ENCODE data around the gene LSM4.

LSM4 gene

GRCh38 chr19:18310966-18311365 is 11.9 kb downstream of the LSM4 start:
- no CpG with 5 or more reads among the region's 13 CpGs for WGBS (ENCODE audit: extremely low coverage, insufficient coverage, insufficient read length)
- no peak overlapping the region for H3K18ac ChIP-seq (ENCODE audit: low read length)
- no peak overlapping the region for H3K27ac ChIP-seq (ENCODE audit: low read depth, low read length)
- no peak overlapping the region for H3K4ac ChIP-seq (ENCODE audit: low read depth, low read length)
- no peak overlapping the region for H4K8ac ChIP-seq (ENCODE audit: low read depth, low read length)
- no peaks in the 10 kb centered on the region for H3K79me1 ChIP-seq (ENCODE audit: low read length)
- H2AK5ac ChIP-seq (ENCODE audit: low read length) = no peak overlapping the region
- H3K36me3 ChIP-seq (ENCODE audit: control insufficient read depth in 1 of 2, insufficient read depth in 2 of 2, low read length in 2 of 2) = peaks cover 81 to 83% of the 10 kb centered on the region in 2 experiments
- no peak overlapping the region for H2BK12ac ChIP-seq (ENCODE audit: low read length)
- no peak overlapping the region for H4K12ac ChIP-seq (ENCODE audit: low read depth, low read length)
- no peaks in the 10 kb centered on the region for H3K79me2 ChIP-seq (ENCODE audit: control insufficient read depth, insufficient read depth, low read length, poor library complexity)
- H3K9me3 ChIP-seq (ENCODE audit: insufficient read depth, low read depth, low read length) = no peaks in the 10 kb centered on the region
- no peaks in the 10 kb centered on the region for H3K4me1 ChIP-seq (ENCODE audit: control insufficient read depth in 1 of 2, insufficient read depth in 2 of 2, low read length in 2 of 2)
- no peak overlapping the region for H3K4me2 ChIP-seq (ENCODE audit: low read length)
- no peak for DNase-seq
- no peak overlapping the region for H4K91ac ChIP-seq (ENCODE audit: low read depth, low read length)
- H3K27me3 ChIP-seq (ENCODE audit: insufficient read depth, low read length) = no peaks in the 10 kb centered on the region
- no peak overlapping the region for H3K4me3 ChIP-seq (ENCODE audit: low read depth, low read length)
- no peak overlapping the region for H3K9ac ChIP-seq (ENCODE audit: low read length)
- H2AFZ ChIP-seq (ENCODE audit: insufficient read depth, low read length, poor library complexity) = no peak overlapping the region
- no peak overlapping the region for H3K14ac ChIP-seq (ENCODE audit: low read length)
- no peak overlapping the region for H2BK5ac ChIP-seq (ENCODE audit: low read depth, low read length, poor library complexity)
- H2BK120ac ChIP-seq (ENCODE audit: insufficient read depth, low read length, poor library complexity) = no peak overlapping the region
- no peak overlapping the region for H3K23ac ChIP-seq (ENCODE audit: low read length)

- H3K14ac ChIP-seq (ENCODE audit: low read length) = no peak overlapping the region
- H4K12ac ChIP-seq (ENCODE audit: low read depth, low read length) = no peak overlapping the region
- no peak for DNase-seq
- H3K9me3 ChIP-seq (ENCODE audit: insufficient read depth, low read depth, low read length) = no peaks in the 10 kb centered on the region
- H3K27me3 ChIP-seq (ENCODE audit: insufficient read depth, low read length) = no peaks in the 10 kb centered on the region
- H2BK12ac ChIP-seq (ENCODE audit: low read length) = no peak overlapping the region
- peaks cover 2% of the 10 kb centered on the region for H3K79me1 ChIP-seq (ENCODE audit: low read length)
- H3K4me1 ChIP-seq (ENCODE audit: control insufficient read depth in 1 of 2, insufficient read depth in 2 of 2, low read length in 2 of 2) = peaks cover 2% of the 10 kb centered on the region in 2 experiments
- no peak overlapping the region for H3K9ac ChIP-seq (ENCODE audit: low read length)
- H3K27ac ChIP-seq (ENCODE audit: low read depth, low read length) = no peak overlapping the region
- no peak overlapping the region for H2AK5ac ChIP-seq (ENCODE audit: low read length)
- H2BK5ac ChIP-seq (ENCODE audit: low read depth, low read length, poor library complexity) = no peak overlapping the region
- no peak overlapping the region for H3K4ac ChIP-seq (ENCODE audit: low read depth, low read length)
- no peak overlapping the region for H2BK120ac ChIP-seq (ENCODE audit: insufficient read depth, low read length, poor library complexity)
- H3K23ac ChIP-seq (ENCODE audit: low read length) = no peak overlapping the region
- WGBS (ENCODE audit: extremely low coverage, insufficient coverage, insufficient read length) = no CpG with 5 or more reads among the region's 23 CpGs
- no peak overlapping the region for H4K91ac ChIP-seq (ENCODE audit: low read depth, low read length)
- H3K4me3 ChIP-seq (ENCODE audit: low read depth, low read length) = no peak overlapping the region
- peaks cover 79 to 80% of the 10 kb centered on the region in 2 experiments for H3K36me3 ChIP-seq (ENCODE audit: control insufficient read depth in 1 of 2, insufficient read depth in 2 of 2, low read length in 2 of 2)
- H3K4me2 ChIP-seq (ENCODE audit: low read length) = no peak overlapping the region
- no peak overlapping the region for H3K18ac ChIP-seq (ENCODE audit: low read length)
- H4K8ac ChIP-seq (ENCODE audit: low read depth, low read length) = no peak overlapping the region
- no peaks in the 10 kb centered on the region for H3K79me2 ChIP-seq (ENCODE audit: control insufficient read depth, insufficient read depth, low read length, poor library complexity)
- H2AFZ ChIP-seq (ENCODE audit: insufficient read depth, low read length, poor library complexity) = no peak overlapping the region
Observed at GRCh38 chr19:18310118-18310909, 12.6 kb downstream of the LSM4 start.

DNA sequence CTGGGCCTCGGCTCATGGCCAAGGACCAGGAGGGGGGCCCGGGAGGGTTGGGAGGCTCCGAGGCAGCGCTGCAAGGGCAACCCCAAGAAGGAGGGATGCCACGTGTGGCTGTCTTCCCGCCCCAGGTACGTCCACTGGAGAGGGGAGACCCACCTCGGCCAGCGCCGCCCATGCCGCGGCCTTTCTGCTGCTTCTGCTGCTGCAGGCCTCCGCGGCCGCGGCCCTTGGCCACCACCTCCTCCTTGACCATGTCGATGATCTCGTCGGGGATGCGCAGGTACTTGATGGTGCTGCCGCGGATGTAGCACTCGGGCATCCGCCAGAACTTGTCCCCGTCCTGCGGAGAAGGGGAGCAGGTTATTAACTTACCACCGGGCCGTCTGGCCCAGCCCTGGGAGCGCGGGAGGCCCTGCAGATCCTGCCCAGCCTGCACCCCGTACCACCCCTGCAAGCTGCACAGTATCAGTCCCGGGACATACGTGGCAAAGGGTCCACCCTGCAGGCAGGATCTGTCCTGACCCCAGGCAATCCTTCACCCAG is 13.3 kb downstream of the LSM4 start:
- Histone ChIP-seq H3K14ac (ENCODE audit: low read length) (no peak overlapping the region), H2BK12ac (ENCODE audit: low read length) (no peak overlapping the region), H3K27me3 (ENCODE audit: insufficient read depth, low read length) (no peaks in the 10 kb centered on the region), H4K8ac (ENCODE audit: low read depth, low read length) (no peak overlapping the region), H3K4me3 (ENCODE audit: low read depth, low read length) (no peak overlapping the region), H3K23ac (ENCODE audit: low read length) (no peak overlapping the region), H4K91ac (ENCODE audit: low read depth, low read length) (no peak overlapping the region), H3K9ac (ENCODE audit: low read length) (no peak overlapping the region), H2AFZ (ENCODE audit: insufficient read depth, low read length, poor library complexity) (no peak overlapping the region), H2BK120ac (ENCODE audit: insufficient read depth, low read length, poor library complexity) (no peak overlapping the region), H3K4me1 (ENCODE audit: control insufficient read depth in 1 of 2, insufficient read depth in 2 of 2, low read length in 2 of 2) (peaks cover 9% of the 10 kb centered on the region in 2 experiments), H3K4ac (ENCODE audit: low read depth, low read length) (no peak overlapping the region), H3K79me2 (ENCODE audit: control insufficient read depth, insufficient read depth, low read length, poor library complexity) (peaks cover 2% of the 10 kb centered on the region), H3K9me3 (ENCODE audit: insufficient read depth, low read depth, low read length) (no peaks in the 10 kb centered on the region), H4K12ac (ENCODE audit: low read depth, low read length) (no peak overlapping the region), H3K27ac (ENCODE audit: low read depth, low read length) (no peak overlapping the region), H3K36me3 (ENCODE audit: control insufficient read depth in 1 of 2, insufficient read depth in 2 of 2, low read length in 2 of 2) (peaks cover 79% of the 10 kb centered on the region in 2 experiments), H3K79me1 (ENCODE audit: low read length) (peaks cover 9% of the 10 kb centered on the region), H3K4me2 (ENCODE audit: low read length) (no peak overlapping the region), H3K18ac (ENCODE audit: low read length) (no peak overlapping the region), H2AK5ac (ENCODE audit: low read length) (no peak overlapping the region), H2BK5ac (ENCODE audit: low read depth, low read length, poor library complexity) (no peak overlapping the region)
- WGBS (ENCODE audit: extremely low coverage, insufficient coverage, insufficient read length) = no CpG with 5 or more reads among the region's 33 CpGs
- no peak for DNase-seq

- H3K27ac ChIP-seq (ENCODE audit: low read depth, low read length) = no peak overlapping the region
- H3K36me3 ChIP-seq (ENCODE audit: control insufficient read depth in 1 of 2, insufficient read depth in 2 of 2, low read length in 2 of 2) = peaks cover 74 to 75% of the 10 kb centered on the region in 2 experiments
- no peaks in the 10 kb centered on the region for H3K27me3 ChIP-seq (ENCODE audit: insufficient read depth, low read length)
- H3K4me3 ChIP-seq (ENCODE audit: low read depth, low read length) = no peak overlapping the region
- no peak overlapping the region for H3K4ac ChIP-seq (ENCODE audit: low read depth, low read length)
- peaks cover 4% of the 10 kb centered on the region for H3K79me2 ChIP-seq (ENCODE audit: control insufficient read depth, insufficient read depth, low read length, poor library complexity)
- H3K9ac ChIP-seq (ENCODE audit: low read length) = no peak overlapping the region
- H3K18ac ChIP-seq (ENCODE audit: low read length) = no peak overlapping the region
- H3K23ac ChIP-seq (ENCODE audit: low read length) = no peak overlapping the region
- H3K4me1 ChIP-seq (ENCODE audit: control insufficient read depth in 1 of 2, insufficient read depth in 2 of 2, low read length in 2 of 2) = peaks cover 12 to 14% of the 10 kb centered on the region in 2 experiments
- no peak overlapping the region for H2AK5ac ChIP-seq (ENCODE audit: low read length)
- no peak overlapping the region for H2BK5ac ChIP-seq (ENCODE audit: low read depth, low read length, poor library complexity)
- H4K12ac ChIP-seq (ENCODE audit: low read depth, low read length) = no peak overlapping the region
- no peak overlapping the region for H3K14ac ChIP-seq (ENCODE audit: low read length)
- H2AFZ ChIP-seq (ENCODE audit: insufficient read depth, low read length, poor library complexity) = no peak overlapping the region
- H4K8ac ChIP-seq (ENCODE audit: low read depth, low read length) = no peak overlapping the region
- no CpG with 5 or more reads among the region's 7 CpGs for WGBS (ENCODE audit: extremely low coverage, insufficient coverage, insufficient read length)
- no peak overlapping the region for H2BK120ac ChIP-seq (ENCODE audit: insufficient read depth, low read length, poor library complexity)
- H3K4me2 ChIP-seq (ENCODE audit: low read length) = no peak overlapping the region
- peaks cover 2% of the 10 kb centered on the region for H3K9me3 ChIP-seq (ENCODE audit: insufficient read depth, low read depth, low read length)
- no peak for DNase-seq
- H4K91ac ChIP-seq (ENCODE audit: low read depth, low read length) = no peak overlapping the region
- H3K79me1 ChIP-seq (ENCODE audit: low read length) = peaks cover 15% of the 10 kb centered on the region
- no peak overlapping the region for H2BK12ac ChIP-seq (ENCODE audit: low read length)
Observed at GRCh38 chr19:18308948-18309325, 13.9 kb downstream of the LSM4 start.

Measured in trophoblast cell (in vitro differentiated cells and primary cell).